BJ (cell line): ENCODE data around the gene SLC1A1. TPM values are rescaled to one million over a fixed set of nuclear protein-coding genes. Genes with fewer than 3 reads are reported as not detected.

Source experiments
- CTCF ChIA-PET: fragments of 350-600 bp; formaldehyde crosslinking; extraction: SDS; loops from one replicate; lab custom pipeline; 2021; ENCODE audit warnings: antibody characterized with exemption, inconsistent platforms; lab: Yijun Ruan, JAX
- POLR2A ChIA-PET: fragments of 300-600 bp; sonication (Branson Sonifier 250); formaldehyde crosslinking; extraction: SDS; loops from one replicate; lab custom pipeline; 2021; ENCODE audit warnings: antibody characterized with exemption; lab: Charles Lee
- DNase-seq: peaks from one replicate; pipeline ENCODE4 v3.0.0-alpha.2; 2011; ENCODE audit warnings: low read depth
- H3K27me3 ChIP-seq: 2 replicates; pipeline ENCODE4 v1.6.0; 2011; ENCODE audit warnings: low read length; ENCODE audit not compliant: control insufficient read depth, insufficient read depth
- H3K36me3 ChIP-seq: 2 replicates; pipeline ENCODE4 v1.5.1; 2011; ENCODE audit warnings: low read length; ENCODE audit not compliant: control insufficient read depth, insufficient read depth
- H3K4me3 ChIP-seq: 2 replicates; pipeline ENCODE4 v1.5.1; 2011; ENCODE audit warnings: low read depth, mild to moderate bottlenecking, control low read depth, low read length
- polyA plus RNA-seq: library from polyadenylated mRNA; depleted of rRNA; stranded (reverse); fragments of >200 nt; gene quantifications from 2 replicates; pipeline ENCODE4 v1.2.3, GENCODE V29; 2011
- TF ChIP-seq, protein P1 (sequence below): IDR thresholded peaks from 2 replicates; pipeline ENCODE4 v1.5.1; 2011; ENCODE audit warnings: low read depth, mild to moderate bottlenecking, control low read depth, inconsistent platforms, low read length, moderate library complexity; ENCODE audit not compliant: insufficient read depth

SLC1A1 gene
- polyA plus RNA-seq, 1 experiment = 6.4 TPM

- H3K4me3 ChIP-seq = no peak overlapping the region
- TF ChIP-seq, protein P1, sequence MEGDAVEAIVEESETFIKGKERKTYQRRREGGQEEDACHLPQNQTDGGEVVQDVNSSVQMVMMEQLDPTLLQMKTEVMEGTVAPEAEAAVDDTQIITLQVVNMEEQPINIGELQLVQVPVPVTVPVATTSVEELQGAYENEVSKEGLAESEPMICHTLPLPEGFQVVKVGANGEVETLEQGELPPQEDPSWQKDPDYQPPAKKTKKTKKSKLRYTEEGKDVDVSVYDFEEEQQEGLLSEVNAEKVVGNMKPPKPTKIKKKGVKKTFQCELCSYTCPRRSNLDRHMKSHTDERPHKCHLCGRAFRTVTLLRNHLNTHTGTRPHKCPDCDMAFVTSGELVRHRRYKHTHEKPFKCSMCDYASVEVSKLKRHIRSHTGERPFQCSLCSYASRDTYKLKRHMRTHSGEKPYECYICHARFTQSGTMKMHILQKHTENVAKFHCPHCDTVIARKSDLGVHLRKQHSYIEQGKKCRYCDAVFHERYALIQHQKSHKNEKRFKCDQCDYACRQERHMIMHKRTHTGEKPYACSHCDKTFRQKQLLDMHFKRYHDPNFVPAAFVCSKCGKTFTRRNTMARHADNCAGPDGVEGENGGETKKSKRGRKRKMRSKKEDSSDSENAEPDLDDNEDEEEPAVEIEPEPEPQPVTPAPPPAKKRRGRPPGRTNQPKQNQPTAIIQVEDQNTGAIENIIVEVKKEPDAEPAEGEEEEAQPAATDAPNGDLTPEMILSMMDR = no peak
- DNase-seq = no peak
Observed at GRCh38 chr9:4464911-4465513, 25.3 kb upstream of the SLC1A1 start.

DNA sequence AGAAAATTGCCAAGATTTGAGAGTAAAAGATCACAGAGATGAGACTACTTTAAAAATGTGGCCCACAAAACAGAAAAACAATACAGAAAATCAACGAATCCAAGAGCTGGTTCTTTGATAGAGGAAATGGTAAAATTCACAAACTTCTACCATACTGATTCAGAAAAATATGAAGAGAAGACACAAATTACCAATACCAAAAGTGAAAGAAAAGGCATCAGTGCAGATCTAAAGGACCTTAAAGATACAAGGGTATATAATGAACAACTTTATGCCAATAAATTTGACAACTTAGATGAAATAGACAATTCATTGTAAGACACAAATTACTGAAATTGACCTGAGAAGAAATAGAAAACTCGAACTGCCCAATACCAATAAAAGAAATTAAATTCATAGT, 24.4 kb upstream of the SLC1A1 start:
- H3K27me3 ChIP-seq = no peaks in the 10 kb centered on the region
- POLR2A ChIA-PET = no interaction called here
- no peak for DNase-seq
- H3K36me3 ChIP-seq = no peaks in the 10 kb centered on the region
- TF ChIP-seq, protein P1 = no peak
- CTCF ChIA-PET = interaction anchor here (1.3 kb wide), 1 partner anchor 83 kb away, joined by 3 read pairs; no protein-coding TSS in a partner anchor
- no peak overlapping the region for H3K4me3 ChIP-seq

More at GRCh38 chr9:4464911-4465513, 25.3 kb upstream of the SLC1A1 start:
- ChIA-PET POLR2A (no interaction called here), CTCF (no interaction called here)
- Histone ChIP-seq H3K36me3 (no peaks in the 10 kb centered on the region), H3K27me3 (no peaks in the 10 kb centered on the region)

DNA sequence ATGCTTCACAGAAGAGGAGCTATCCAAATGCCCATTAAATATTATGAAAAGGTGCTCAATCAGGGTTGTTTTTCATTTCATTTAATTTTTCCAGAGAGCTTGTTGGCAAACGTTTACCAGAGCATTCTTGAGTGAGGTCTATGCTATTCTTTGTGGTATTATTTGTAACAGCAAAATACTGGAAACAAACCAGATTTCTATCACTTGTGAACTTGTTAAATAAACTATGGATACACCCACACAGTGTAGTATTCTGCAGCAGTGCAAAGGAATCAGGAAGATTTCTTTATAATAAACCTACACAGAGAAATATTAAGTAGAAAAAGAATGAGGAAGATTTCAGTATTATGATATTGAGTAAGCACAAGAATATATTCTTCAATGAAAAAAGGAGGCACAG, 15.0 kb upstream of the SLC1A1 start:
- no peak overlapping the region for H3K4me3 ChIP-seq
- no peak for DNase-seq
- H3K36me3 ChIP-seq = no peaks in the 10 kb centered on the region
- ChIA-PET POLR2A (interaction anchor here (0.8 kb wide), 1 partner anchor 1822 kb away, joined by 4 read pairs; no protein-coding TSS in a partner anchor), CTCF (no interaction called here)
- TF ChIP-seq, protein P1 = no peak
- no peaks in the 10 kb centered on the region for H3K27me3 ChIP-seq

GRCh38 chr9:4486176-4486575, 4.1 kb upstream of the SLC1A1 start:
- CTCF ChIA-PET = no interaction called here
- TF ChIP-seq, protein P1 = no peak
- Histone ChIP-seq H3K27me3 (no peaks in the 10 kb centered on the region), H3K36me3 (no peaks in the 10 kb centered on the region), H3K4me3 (no peak overlapping the region)
- POLR2A ChIA-PET = no interaction called here
- DNase-seq = no peak

DNA sequence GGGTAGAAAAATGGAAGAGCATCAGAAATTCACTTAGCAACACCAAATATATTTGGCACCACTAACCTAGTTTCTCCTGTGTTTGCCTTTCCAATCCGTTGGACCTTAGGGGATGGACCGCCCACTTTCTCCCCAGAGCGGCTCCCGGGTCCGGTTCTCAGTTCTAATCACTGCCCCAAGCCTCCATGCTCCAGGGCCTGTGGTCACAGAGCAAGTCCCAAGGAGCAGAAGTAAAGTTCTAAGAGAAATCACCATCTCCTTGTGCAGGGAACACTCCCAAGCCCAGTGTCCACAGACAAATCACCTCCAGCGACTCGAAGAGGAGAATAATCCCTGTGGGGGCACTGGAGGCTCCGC, 728 bp upstream of the SLC1A1 start:
- Histone ChIP-seq H3K4me3 (peak overlapping the region; percentile 76), H3K27me3 (no peaks in the 10 kb centered on the region; the same call in none of the 2 replicates), H3K36me3 (no peaks in the 10 kb centered on the region)
- DNase-seq = no peak
- CTCF ChIA-PET = interaction anchor here (0.6 to 2.3 kb wide), 4 partner anchors 108 to 603 kb away, joined by 3 to 9 read pairs (median 7); no protein-coding TSS in a partner anchor
- TF ChIP-seq, protein P1 = no peak
- POLR2A ChIA-PET = no interaction called here
